ENCODE results near the gene CAMK2B.

DNA sequence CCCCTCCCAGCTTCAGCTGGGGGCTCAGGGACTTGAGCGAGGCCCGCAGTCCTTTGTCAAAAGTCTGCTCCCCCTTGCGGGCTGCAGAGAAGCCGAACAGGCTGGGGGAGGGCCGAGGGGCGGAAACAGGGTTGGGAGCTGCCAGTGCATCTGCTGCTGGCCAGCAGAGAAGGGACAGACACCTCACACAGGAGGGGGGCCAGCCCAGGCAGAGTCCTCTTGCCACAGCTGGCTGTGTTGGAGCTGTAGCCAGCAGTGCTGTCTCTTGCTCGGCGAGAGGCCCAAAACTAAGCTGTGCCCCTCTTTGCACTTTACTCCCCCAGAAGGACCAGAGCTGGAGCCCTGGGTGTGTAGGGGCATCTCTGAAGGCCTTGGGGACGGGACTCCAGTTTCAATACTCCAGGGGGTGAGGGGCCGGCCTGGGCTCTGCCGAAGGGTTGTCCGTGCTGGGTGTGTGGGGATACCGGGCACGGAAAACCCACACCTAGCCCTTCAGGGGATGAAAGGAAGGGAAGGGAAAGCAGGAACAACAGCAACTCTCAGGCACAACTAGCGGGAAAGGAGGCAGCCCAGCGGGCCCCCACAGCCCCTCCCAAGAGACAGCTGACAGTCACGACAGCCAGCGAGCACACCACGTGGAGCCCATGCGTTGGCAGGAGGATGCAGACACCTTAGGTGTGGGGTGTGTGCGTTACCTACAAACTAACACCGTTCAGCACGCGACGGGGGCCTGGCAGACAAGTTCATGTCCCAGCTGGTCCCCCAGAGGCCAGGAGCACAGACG lies 106.8 kb downstream of the CAMK2B start:
- TF ChIP-seq, protein P1, sequence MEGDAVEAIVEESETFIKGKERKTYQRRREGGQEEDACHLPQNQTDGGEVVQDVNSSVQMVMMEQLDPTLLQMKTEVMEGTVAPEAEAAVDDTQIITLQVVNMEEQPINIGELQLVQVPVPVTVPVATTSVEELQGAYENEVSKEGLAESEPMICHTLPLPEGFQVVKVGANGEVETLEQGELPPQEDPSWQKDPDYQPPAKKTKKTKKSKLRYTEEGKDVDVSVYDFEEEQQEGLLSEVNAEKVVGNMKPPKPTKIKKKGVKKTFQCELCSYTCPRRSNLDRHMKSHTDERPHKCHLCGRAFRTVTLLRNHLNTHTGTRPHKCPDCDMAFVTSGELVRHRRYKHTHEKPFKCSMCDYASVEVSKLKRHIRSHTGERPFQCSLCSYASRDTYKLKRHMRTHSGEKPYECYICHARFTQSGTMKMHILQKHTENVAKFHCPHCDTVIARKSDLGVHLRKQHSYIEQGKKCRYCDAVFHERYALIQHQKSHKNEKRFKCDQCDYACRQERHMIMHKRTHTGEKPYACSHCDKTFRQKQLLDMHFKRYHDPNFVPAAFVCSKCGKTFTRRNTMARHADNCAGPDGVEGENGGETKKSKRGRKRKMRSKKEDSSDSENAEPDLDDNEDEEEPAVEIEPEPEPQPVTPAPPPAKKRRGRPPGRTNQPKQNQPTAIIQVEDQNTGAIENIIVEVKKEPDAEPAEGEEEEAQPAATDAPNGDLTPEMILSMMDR (IDR thresholded peaks at IDR 0.05): no peak
- TF ChIP-seq POLR2A (IDR thresholded peaks at IDR 0.05): no peak

Measured in thyroid gland (tissue), 4 donors.